OCI-LY3 (cell line): Measurements from ENCODE around the gene PCDH8.

Experiments used
- EZH2phosphoT487 ChIP-seq: fragments of 200-600 bp; shearing (Covaris generic); IDR thresholded peaks from 2 replicates; pipeline ENCODE4 v1.6.1; 2018; ENCODE audit warnings: antibody characterized with exemption, mixed run types, low read depth
- TF ChIP-seq, protein P1 (sequence below): fragments of 200-600, 300-600 bp; sonication (generic); IDR thresholded peaks from 2 replicates; pipeline ENCODE4 v1.5.1; 2014; ENCODE audit warnings: antibody characterized with exemption, low read length, low read depth

DNA sequence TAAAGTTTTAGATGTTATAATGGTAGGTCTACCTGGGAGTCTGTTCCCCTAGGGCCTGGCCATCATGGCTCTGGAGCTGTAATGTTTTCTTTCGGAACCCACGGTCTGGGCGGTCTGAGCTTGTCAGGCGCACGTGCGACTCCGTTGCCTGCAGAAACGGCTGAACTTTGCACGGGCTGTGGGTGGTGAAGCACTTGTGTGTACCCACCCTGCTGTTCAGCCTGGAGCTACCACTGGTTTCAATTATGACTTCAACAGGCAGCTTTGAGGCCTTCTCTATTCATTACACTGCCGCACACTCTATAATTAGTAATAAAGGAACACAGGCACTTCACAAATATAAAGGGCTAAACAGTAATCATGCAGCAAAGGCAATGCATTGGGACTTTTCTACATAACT, 6.0 kb downstream of the PCDH8 start:
- TF ChIP-seq, protein P1, sequence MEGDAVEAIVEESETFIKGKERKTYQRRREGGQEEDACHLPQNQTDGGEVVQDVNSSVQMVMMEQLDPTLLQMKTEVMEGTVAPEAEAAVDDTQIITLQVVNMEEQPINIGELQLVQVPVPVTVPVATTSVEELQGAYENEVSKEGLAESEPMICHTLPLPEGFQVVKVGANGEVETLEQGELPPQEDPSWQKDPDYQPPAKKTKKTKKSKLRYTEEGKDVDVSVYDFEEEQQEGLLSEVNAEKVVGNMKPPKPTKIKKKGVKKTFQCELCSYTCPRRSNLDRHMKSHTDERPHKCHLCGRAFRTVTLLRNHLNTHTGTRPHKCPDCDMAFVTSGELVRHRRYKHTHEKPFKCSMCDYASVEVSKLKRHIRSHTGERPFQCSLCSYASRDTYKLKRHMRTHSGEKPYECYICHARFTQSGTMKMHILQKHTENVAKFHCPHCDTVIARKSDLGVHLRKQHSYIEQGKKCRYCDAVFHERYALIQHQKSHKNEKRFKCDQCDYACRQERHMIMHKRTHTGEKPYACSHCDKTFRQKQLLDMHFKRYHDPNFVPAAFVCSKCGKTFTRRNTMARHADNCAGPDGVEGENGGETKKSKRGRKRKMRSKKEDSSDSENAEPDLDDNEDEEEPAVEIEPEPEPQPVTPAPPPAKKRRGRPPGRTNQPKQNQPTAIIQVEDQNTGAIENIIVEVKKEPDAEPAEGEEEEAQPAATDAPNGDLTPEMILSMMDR: no peak
- TF ChIP-seq EZH2phosphoT487: no peak
